ENCODE measurements around the gene IL26. TPM values are rescaled to one million over a fixed set of nuclear protein-coding genes. Genes with fewer than 3 reads are reported as not detected.

The IL26 gene
- total RNA-seq, 1 experiment from 2014 or later, result not detected

DNA sequence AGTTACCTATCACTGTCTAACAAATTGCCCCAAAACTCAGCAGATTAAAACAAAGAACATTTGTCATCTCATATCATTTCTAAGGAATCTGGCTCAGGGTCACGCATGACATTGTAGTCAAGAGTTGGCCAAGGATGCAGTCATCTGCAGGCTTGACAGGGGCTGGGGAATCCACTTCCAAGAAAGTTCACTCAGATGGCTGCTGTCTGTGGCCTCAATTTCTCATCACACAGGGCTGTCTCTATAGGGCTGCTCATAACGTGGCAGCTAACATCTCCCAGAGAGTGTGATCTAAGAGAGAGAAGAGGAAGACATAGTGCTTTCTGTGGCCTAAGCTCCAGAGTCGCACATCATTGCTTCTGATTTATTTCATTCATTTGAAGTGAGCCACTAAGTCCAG, 44.7 kb upstream of the IL26 start:
- ChIA-PET POLR2A (ENCODE audit: unreplicated experiment) (no interaction called here), CTCF (no interaction called here)
- H3K4me2 ChIP-seq, result no peak overlapping the region
- H3F3A ChIP-seq (ENCODE audit: insufficient read depth, low read depth), result no peaks in the 10 kb centered on the region
- H3K79me2 ChIP-seq (ENCODE audit: low read depth), result no peaks in the 10 kb centered on the region
- no peak for TF ChIP-seq EZH2 (IDR thresholded peaks at IDR 0.05; ENCODE audit: low read depth)
- TF ChIP-seq, protein P1, sequence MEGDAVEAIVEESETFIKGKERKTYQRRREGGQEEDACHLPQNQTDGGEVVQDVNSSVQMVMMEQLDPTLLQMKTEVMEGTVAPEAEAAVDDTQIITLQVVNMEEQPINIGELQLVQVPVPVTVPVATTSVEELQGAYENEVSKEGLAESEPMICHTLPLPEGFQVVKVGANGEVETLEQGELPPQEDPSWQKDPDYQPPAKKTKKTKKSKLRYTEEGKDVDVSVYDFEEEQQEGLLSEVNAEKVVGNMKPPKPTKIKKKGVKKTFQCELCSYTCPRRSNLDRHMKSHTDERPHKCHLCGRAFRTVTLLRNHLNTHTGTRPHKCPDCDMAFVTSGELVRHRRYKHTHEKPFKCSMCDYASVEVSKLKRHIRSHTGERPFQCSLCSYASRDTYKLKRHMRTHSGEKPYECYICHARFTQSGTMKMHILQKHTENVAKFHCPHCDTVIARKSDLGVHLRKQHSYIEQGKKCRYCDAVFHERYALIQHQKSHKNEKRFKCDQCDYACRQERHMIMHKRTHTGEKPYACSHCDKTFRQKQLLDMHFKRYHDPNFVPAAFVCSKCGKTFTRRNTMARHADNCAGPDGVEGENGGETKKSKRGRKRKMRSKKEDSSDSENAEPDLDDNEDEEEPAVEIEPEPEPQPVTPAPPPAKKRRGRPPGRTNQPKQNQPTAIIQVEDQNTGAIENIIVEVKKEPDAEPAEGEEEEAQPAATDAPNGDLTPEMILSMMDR (conservative IDR thresholded peaks at IDR 0.05), result no peak
- no peak overlapping the region for H3K4me3 ChIP-seq
- H2AFZ ChIP-seq, result no peak overlapping the region
- H3K9me3 ChIP-seq (ENCODE audit: insufficient read depth, low read depth), result no peaks in the 10 kb centered on the region
- no TSS peak for BruUV-seq (replicated peaks)
- intact Hi-C loops (cut with micrococcal nuclease; ENCODE audit: unreplicated experiment), result no loop called here
- no peak for DNase-seq
- H3K36me3 ChIP-seq (ENCODE audit: low read depth), result no peaks in the 10 kb centered on the region
- H3K27ac ChIP-seq, result no peak overlapping the region
- H4K20me1 ChIP-seq (ENCODE audit: insufficient read depth), result no peaks in the 10 kb centered on the region
- no peaks in the 10 kb centered on the region; the same call in 1 of the 2 replicates for H3K4me1 ChIP-seq (replicated peaks; ENCODE audit: insufficient read depth)
- H3K9me2 ChIP-seq (ENCODE audit: insufficient read depth), result no peaks in the 10 kb centered on the region; the same call in 1 of the 2 replicates
- no peaks in the 10 kb centered on the region for H3K27me3 ChIP-seq (ENCODE audit: insufficient read depth, low read depth)

DNA sequence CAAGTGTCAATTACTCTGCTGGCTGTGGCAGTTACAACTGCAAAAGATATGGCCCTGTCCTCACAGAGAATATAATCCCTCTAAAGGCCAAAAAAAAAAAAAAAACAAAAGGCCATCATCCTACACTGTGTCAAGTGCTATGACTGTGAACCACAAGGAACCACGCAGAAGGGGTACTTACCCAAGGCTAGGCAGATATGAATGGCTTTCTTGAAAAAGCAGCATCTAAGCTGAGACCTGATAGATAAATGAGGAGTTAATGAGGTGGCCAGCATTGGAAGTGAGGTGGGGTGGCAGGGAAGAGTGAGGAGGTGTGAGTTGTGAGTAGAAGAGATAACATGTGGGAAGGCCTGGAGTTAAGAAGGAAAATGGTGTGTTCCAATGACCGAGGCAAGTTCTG, 44.2 kb upstream of the IL26 start:
- no peak for TF ChIP-seq EZH2 (IDR thresholded peaks at IDR 0.05; ENCODE audit: low read depth)
- TF ChIP-seq, protein P1 (conservative IDR thresholded peaks at IDR 0.05), result no peak
- Histone ChIP-seq H4K20me1 (ENCODE audit: insufficient read depth) (no peaks in the 10 kb centered on the region), H2AFZ (no peak overlapping the region), H3K4me1 (replicated peaks; ENCODE audit: insufficient read depth) (no peaks in the 10 kb centered on the region; the same call in 1 of the 2 replicates), H3K79me2 (ENCODE audit: low read depth) (no peaks in the 10 kb centered on the region), H3K9me3 (ENCODE audit: insufficient read depth, low read depth) (no peaks in the 10 kb centered on the region; the same call in 1 of the 2 replicates), H3F3A (ENCODE audit: insufficient read depth, low read depth) (no peaks in the 10 kb centered on the region), H3K4me3 (no peak overlapping the region), H3K27ac (no peak overlapping the region), H3K36me3 (ENCODE audit: low read depth) (no peaks in the 10 kb centered on the region), H3K9me2 (ENCODE audit: insufficient read depth) (no peaks in the 10 kb centered on the region; the same call in 1 of the 2 replicates), H3K4me2 (no peak overlapping the region), H3K27me3 (ENCODE audit: insufficient read depth, low read depth) (no peaks in the 10 kb centered on the region)
- ChIA-PET CTCF (no interaction called here), POLR2A (ENCODE audit: unreplicated experiment) (no interaction called here)
- intact Hi-C loops (cut with micrococcal nuclease; ENCODE audit: unreplicated experiment), result no loop called here
- BruUV-seq (replicated peaks), result no TSS peak
- no peak for DNase-seq

DNA sequence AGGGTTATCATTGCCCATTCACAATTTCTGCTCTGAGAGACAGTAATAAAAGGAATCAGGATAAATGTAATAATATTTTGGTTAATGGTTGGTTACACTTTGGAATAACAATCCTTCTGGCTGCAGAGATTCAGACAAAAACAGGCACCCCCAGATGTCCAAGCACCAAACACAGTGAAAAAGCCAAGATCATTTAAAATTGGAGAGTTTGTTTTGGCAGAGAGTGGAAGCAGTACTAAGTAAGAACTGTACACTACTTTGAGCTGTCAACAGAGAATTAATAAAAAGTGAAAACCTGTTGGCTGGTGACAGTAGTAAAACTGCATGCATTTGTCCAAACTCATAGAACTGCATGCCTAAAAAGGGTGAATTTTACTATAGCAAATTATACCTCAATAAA, 43.4 kb upstream of the IL26 start:
- DNase-seq, result no peak
- CTCF ChIA-PET, result no interaction called here
- H3K4me2 ChIP-seq, result no peak overlapping the region
- BruUV-seq (replicated peaks), result no TSS peak
- H3K4me3 ChIP-seq, result no peak overlapping the region
- H3K4me1 ChIP-seq (replicated peaks; ENCODE audit: insufficient read depth), result no peaks in the 10 kb centered on the region; the same call in 1 of the 2 replicates
- H3K9me2 ChIP-seq (ENCODE audit: insufficient read depth), result no peaks in the 10 kb centered on the region; the same call in 1 of the 2 replicates
- intact Hi-C loops (cut with micrococcal nuclease; ENCODE audit: unreplicated experiment), result no loop called here
- no peaks in the 10 kb centered on the region for H3K36me3 ChIP-seq (ENCODE audit: low read depth)
- no peaks in the 10 kb centered on the region; the same call in 1 of the 2 replicates for H3K9me3 ChIP-seq (ENCODE audit: insufficient read depth, low read depth)
- no peaks in the 10 kb centered on the region for H3K79me2 ChIP-seq (ENCODE audit: low read depth)
- POLR2A ChIA-PET (ENCODE audit: unreplicated experiment), result no interaction called here
- no peak for TF ChIP-seq EZH2 (IDR thresholded peaks at IDR 0.05; ENCODE audit: low read depth)
- TF ChIP-seq, protein P1 (conservative IDR thresholded peaks at IDR 0.05), result no peak
- no peaks in the 10 kb centered on the region for H3F3A ChIP-seq (ENCODE audit: insufficient read depth, low read depth)
- no peak overlapping the region for H3K27ac ChIP-seq
- H3K27me3 ChIP-seq (ENCODE audit: insufficient read depth, low read depth), result no peaks in the 10 kb centered on the region
- H2AFZ ChIP-seq, result no peak overlapping the region
- H4K20me1 ChIP-seq (ENCODE audit: insufficient read depth), result no peaks in the 10 kb centered on the region

All from PC-9 (cell line).